H54 (cell line): Measurements from ENCODE around the gene CRCP.
"Not testable (repeated sequence)": the region's sequence is repeated elsewhere in the genome, so short reads cannot be mapped to it uniquely, and the experiment has no call there.

Source experiments
- DNase-seq: peaks from one replicate; pipeline ENCODE4 v3.0.0; 2011; ENCODE audit warnings: low spot score, mixed read lengths; ENCODE audit not compliant: insufficient read length
- FAIRE-seq: peaks from 3 replicates; lab custom pipeline; 2011; peaks lifted over from hg19 to GRCh38; lab: Jason Lieb, UNC
- POLR2A ChIP-seq: IDR thresholded peaks from 2 replicates; pipeline ENCODE4 v1.6.1; 2011; ENCODE audit warnings: low read depth, mild to moderate bottlenecking, low read length

The CRCP gene

DNA sequence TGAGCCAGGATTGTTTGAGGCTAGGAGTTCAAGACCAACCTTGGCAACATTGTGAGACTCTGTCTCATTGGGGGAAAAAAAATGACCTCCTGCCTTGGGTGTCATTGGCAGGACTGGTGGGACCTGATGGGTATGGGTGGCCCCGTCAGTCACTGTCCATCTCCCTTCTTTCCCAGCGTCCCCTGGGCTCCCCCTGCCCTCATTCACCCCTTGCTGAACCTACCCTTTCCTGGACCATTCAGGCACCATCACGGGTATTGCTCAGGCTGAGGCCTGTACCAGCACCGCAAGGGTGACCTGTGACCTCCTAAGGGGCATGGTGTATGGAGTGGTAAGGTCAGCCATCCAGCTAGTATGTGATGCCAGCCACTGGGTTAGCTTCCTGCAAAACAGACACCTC, 19.6 kb upstream of the CRCP start:
- FAIRE-seq, result no peak
- DNase-seq, result no peak
- no peak for TF ChIP-seq POLR2A

DNA sequence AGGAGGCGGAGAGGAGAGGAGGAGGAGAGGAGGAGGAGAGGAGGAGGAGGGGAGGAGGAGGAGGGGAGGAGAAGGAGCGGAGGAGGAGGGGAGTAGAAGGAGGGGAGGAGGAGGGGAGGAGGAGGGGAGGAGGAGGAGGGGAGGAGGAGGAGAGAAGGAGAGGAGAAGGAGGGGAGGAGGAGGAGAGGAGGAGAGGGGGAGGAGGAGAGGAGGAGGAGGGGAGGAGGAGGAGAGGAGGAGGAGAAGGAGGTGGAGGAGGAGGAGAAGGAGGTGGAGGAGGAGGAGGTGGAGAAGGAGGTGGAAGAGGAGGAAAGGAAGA, 15.5 kb upstream of the CRCP start:
- DNase-seq (no peak), FAIRE-seq (no peak)
- TF ChIP-seq POLR2A, result no peak

DNA sequence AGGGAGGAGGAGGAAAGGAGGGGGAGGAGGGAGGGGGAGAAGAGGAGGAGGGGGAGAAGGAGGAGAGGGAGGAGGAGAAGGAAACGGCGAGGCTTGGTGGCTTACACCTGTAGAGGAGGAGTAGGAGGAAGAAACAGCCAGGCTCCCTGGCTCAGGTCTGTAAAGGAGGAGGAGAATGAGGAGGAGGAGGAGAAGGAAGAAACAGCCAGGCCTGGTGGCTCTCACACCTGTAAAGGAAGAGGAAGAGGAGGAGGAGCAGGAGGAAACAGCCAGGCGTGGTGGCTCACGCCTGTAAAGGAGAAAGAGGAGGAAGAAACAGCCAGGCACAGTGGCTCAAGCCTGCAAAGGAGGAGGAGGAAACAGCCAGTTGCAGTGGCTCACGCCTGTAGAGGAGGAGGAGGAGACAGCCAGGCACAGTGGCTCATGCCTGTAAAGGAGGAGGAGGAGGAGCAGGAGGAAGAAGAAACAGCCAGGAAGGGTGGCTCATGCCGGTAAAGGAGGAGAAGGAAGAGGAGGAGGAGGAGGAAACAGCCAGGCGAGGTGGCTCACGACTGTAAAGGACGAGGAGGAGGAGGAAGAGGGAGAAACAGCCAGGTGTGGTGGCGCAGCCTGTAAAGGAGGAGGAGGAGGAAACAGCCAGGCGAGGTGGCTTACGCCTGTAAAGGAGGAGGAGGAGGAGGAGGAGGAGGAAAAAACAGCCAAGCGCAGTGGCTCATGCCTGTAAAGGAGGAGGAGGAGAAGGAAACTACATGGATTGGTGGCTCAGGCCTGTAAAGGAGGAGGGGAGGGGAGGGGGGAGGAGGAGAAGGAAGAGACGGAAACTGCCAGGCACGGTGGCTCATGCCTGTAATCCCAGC, 14.9 kb upstream of the CRCP start:
- no peak for FAIRE-seq
- peak; percentile 26; the same call in 1 of the 2 replicates for TF ChIP-seq POLR2A
- no peak for DNase-seq

GRCh38 chr7:66100408-66101050, 14.1 kb upstream of the CRCP start:
- no peak for TF ChIP-seq POLR2A
- FAIRE-seq (no peak), DNase-seq (no peak)

DNA sequence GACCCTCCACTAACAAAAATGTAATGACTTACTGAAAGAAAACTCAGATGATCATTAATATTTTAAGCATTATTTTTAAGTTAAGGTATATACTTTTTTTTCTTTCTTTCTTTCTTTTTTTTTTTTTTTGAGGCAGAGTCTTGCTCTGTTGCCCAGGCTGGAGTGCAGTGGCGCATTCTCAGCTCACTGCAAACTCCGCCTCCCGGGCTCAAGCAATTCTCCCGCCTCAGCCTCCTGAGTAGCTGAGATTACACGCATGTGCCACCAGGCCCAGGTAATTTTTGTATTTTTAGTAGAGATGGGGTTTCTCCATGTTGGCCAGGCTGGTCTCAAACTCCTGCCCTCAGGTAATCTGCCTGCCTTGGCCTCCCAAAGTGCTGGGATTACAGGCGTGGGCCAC, 12.5 kb upstream of the CRCP start:
- not testable (repeated sequence) for FAIRE-seq, DNase-seq

GRCh38 chr7:66103994-66104393, 10.7 kb upstream of the CRCP start:
- not testable (repeated sequence) for FAIRE-seq, DNase-seq

GRCh38 chr7:66105263-66105748, 9.3 kb upstream of the CRCP start:
- FAIRE-seq, result no peak
- TF ChIP-seq POLR2A, result no peak
- DNase-seq, result no peak

GRCh38 chr7:66108410-66108809, 6.2 kb upstream of the CRCP start:
- FAIRE-seq, DNase-seq: not testable (repeated sequence)

- DNase-seq (peak; percentile 67), FAIRE-seq (peak; percentile 83)
- no peak for TF ChIP-seq POLR2A
Measured at GRCh38 chr7:66110856-66111255, 3.8 kb upstream of the CRCP start.

- FAIRE-seq, DNase-seq: not testable (repeated sequence)
Measured at GRCh38 chr7:66116680-66117420, 2.2 kb downstream of the CRCP start.

DNA sequence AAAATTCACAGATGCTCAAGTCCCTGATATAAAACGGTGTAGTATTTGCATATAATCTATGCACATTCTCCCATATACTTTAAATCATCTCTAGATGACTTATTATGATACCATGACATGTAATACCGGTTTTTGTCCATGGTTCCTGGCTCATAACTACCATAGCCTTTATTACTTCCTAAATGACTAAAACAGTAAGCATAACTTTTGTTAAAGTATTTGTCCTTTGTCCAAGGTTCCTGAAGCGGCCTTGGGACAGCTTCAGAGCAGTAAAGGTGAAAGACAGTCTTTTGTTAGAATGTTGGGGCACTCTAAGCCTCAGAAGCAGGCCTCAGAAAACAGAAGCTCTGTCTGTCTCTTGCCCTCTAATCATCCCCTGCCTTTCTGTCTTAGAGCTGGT, 4.0 kb downstream of the CRCP start:
- TF ChIP-seq POLR2A, result no peak
- no peak for FAIRE-seq
- no peak for DNase-seq

GRCh38 chr7:66119245-66119850, 4.7 kb downstream of the CRCP start:
- FAIRE-seq (no peak), DNase-seq (no peak)
- no peak for TF ChIP-seq POLR2A

DNA sequence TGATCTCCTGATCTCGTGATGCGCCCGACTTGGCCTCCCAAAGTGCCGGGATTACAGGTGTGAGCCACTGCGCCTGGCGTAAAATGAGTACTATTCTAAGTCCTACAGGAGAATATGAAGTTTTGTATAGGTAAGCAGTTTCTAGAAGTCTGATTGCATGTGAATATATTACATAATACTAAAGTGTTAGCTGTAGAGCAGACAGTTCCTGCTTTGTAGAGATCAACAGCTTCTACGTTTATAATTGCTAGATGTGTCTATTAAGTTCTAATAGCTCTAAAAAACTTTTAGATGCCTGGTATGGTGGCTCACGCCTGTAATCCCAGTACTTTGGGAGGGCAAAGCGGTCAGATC, 8.5 kb downstream of the CRCP start:
- DNase-seq, result no peak
- no peak for FAIRE-seq
- TF ChIP-seq POLR2A, result no peak

GRCh38 chr7:66124569-66124861, 9.9 kb downstream of the CRCP start:
- FAIRE-seq, DNase-seq: not testable (repeated sequence)
